HCT116 (cell line): ENCODE results near the gene TRPM6. TPM values are rescaled to one million over a fixed set of nuclear protein-coding genes. Genes with fewer than 3 reads are reported as not detected.
A peak's percentile ranks its signal among the peaks of the same experiment; 100 is the strongest.

ENCODE experiments used
- ATAC-seq: fragments of 200-7000 bp; cut with Tn5 transposase; 2 replicates; pipeline ENCODE4 v1.9.1; 2020; ENCODE audit warnings: mild to moderate bottlenecking, moderate library complexity
- BruUV-seq: library from RNA; stranded (reverse); fragments of 400-500 nt; replicated peaks from 2 replicates; lab custom pipeline; 2021; lab: Mats Ljungman, UMichigan
- CTCF ChIA-PET: fragments of 300-600 bp; sonication (Branson Sonifier 250); formaldehyde crosslinking; loops from one replicate; lab custom pipeline; 2021; ENCODE audit warnings: antibody characterized with exemption; lab: Charles Lee
- POLR2A ChIA-PET: fragments of 300-600, 350-600 bp; sonication (Branson Sonifier 250); formaldehyde crosslinking; loops from one replicate; lab custom pipeline; 2021; ENCODE audit warnings: antibody characterized with exemption; lab: Charles Lee
- RAD21 ChIA-PET, 2 experiments: fragments of 300-600 bp; sonication (Branson Sonifier 250); formaldehyde crosslinking; loops; one replicate each; lab custom pipeline; 2023; ENCODE audit warnings: low total read pairs in 2 of 2; ENCODE audit not compliant: uncharacterized antibody in 2 of 2, unreplicated experiment in 2 of 2, low non-redundant PET in 1 of 2; lab: Charles Lee
- DNase-seq: peaks from one replicate; pipeline ENCODE4 v3.0.0-alpha.2; 2010; ENCODE audit warnings: low read depth, low spot score
- H2AFZ ChIP-seq: fragments of 200-600 bp; shearing (Covaris generic), sonication (generic); 2 replicates; pipeline ENCODE4 v1.6.1; 2017; ENCODE audit warnings: low read depth, mixed run types, mixed read lengths, antibody characterized with exemption, low read length; ENCODE audit not compliant: poor library complexity, severe bottlenecking
- H3K27ac ChIP-seq: 2 replicates; pipeline ENCODE4 v1.5.1; 2012; ENCODE audit warnings: low read depth, low read length
- H3K27me3 ChIP-seq: fragments of 200-600 bp; sonication (generic); 2 replicates; pipeline ENCODE4 v1.6.1; 2016; ENCODE audit warnings: mixed run types, low read length, mixed read lengths; ENCODE audit not compliant: insufficient read depth
- H3K36me3 ChIP-seq, 2 experiments: fragments of 200-500 bp in 1 of 2; fragments of 200-600 bp in 1 of 2; sonication (Bioruptor generic) in 1 of 2; sonication (generic) in 1 of 2; 2 replicates each; pipeline versions ENCODE4 v1.5.1 to v1.6.1; 2014 to 2016; ENCODE audit warnings: low read length in 2 of 2, inconsistent platforms in 1 of 2, mixed read lengths in 1 of 2, mixed run types in 1 of 2; ENCODE audit not compliant: insufficient read depth in 2 of 2, control insufficient read depth in 1 of 2
- H3K4me1 ChIP-seq, 2 experiments: fragments of 200-600 bp in 1 of 2; sonication (generic) in 1 of 2; 2 replicates each; pipeline versions ENCODE4 v1.5.1 to v1.6.1; 2012 to 2017; ENCODE audit warnings: low read length in 2 of 2, inconsistent platforms in 1 of 2, mild to moderate bottlenecking in 1 of 2, mixed read lengths in 1 of 2, mixed run types in 1 of 2, moderate library complexity in 1 of 2; ENCODE audit not compliant: insufficient read depth in 2 of 2, control insufficient read depth in 1 of 2
- H3K4me2 ChIP-seq: fragments of 200-600 bp; sonication (generic); 2 replicates; pipeline ENCODE4 v1.6.1; 2017; ENCODE audit warnings: mixed run types, low read length, mixed read lengths
- H3K4me3 ChIP-seq, 2 experiments: fragments of 200-600 bp in 1 of 2; sonication (generic) in 1 of 2; replicated peaks in 1 of 2; 2 replicates each; pipeline ENCODE4 v1.5.1; 2011 to 2016; ENCODE audit warnings: low read length in 2 of 2, control low read depth in 1 of 2, low read depth in 1 of 2, mild to moderate bottlenecking in 1 of 2, mixed read lengths in 1 of 2, mixed run types in 1 of 2
- H3K79me2 ChIP-seq: fragments of 200-600 bp; sonication (generic); 2 replicates; pipeline ENCODE4 v1.6.1; 2017; ENCODE audit warnings: mild to moderate bottlenecking, mixed run types, low read length, moderate library complexity, mixed read lengths; ENCODE audit not compliant: insufficient read depth
- H3K9ac ChIP-seq: fragments of 200-600 bp; sonication (generic); 2 replicates; pipeline ENCODE4 v1.6.1; 2016; ENCODE audit warnings: low read length, mixed read lengths
- H3K9me2 ChIP-seq: fragments of 200-600 bp; sonication (generic), shearing (Covaris generic); 2 replicates; pipeline ENCODE4 v1.6.1; 2017; ENCODE audit warnings: mixed run types, mild to moderate bottlenecking, moderate library complexity; ENCODE audit not compliant: insufficient read depth
- H3K9me3 ChIP-seq, 2 experiments: fragments of 200-500 bp in 1 of 2; fragments of 200-600 bp in 1 of 2; sonication (Bioruptor generic) in 1 of 2; sonication (generic) in 1 of 2; 2 replicates each; pipeline ENCODE4 v1.6.1; 2014 to 2017; ENCODE audit warnings: low read length in 2 of 2, mixed read lengths in 2 of 2, inconsistent platforms in 1 of 2, low read depth in 1 of 2, mild to moderate bottlenecking in 1 of 2, mixed run types in 1 of 2, moderate library complexity in 1 of 2; ENCODE audit not compliant: control insufficient read depth in 1 of 2, insufficient read depth in 1 of 2
- H4K20me1 ChIP-seq: fragments of 200-600 bp; sonication (generic), shearing (Covaris generic); 2 replicates; pipeline ENCODE4 v1.6.1; 2017; ENCODE audit warnings: mixed run types, mild to moderate bottlenecking, moderate library complexity; ENCODE audit not compliant: insufficient read depth
- CBX3 ChIP-seq: IDR thresholded peaks from 2 replicates; pipeline ENCODE4 v1.6.1; 2012; ENCODE audit warnings: low read depth
- EGR1 ChIP-seq: IDR thresholded peaks from 2 replicates; pipeline ENCODE4 v1.6.1; 2012; ENCODE audit warnings: low read depth
- ELF1 ChIP-seq: IDR thresholded peaks from 2 replicates; pipeline ENCODE4 v1.6.1; 2012; ENCODE audit warnings: low read depth, borderline replicate concordance
- EZH2 ChIP-seq: fragments of 200-600 bp; sonication (generic); IDR thresholded peaks from 2 replicates; pipeline ENCODE4 v1.6.1; 2017; ENCODE audit warnings: antibody characterized with exemption, mixed run types
- EZH2phosphoT487 ChIP-seq: fragments of 200-600 bp; IDR thresholded peaks from 2 replicates; pipeline ENCODE4 v1.6.1; 2018; ENCODE audit warnings: antibody characterized with exemption, borderline replicate concordance
- JUND ChIP-seq: IDR thresholded peaks from 2 replicates; pipeline ENCODE4 v1.6.1; 2012
- POLR2A ChIP-seq: IDR thresholded peaks from 2 replicates; pipeline ENCODE4 v1.7.0; 2011; ENCODE audit warnings: borderline replicate concordance; ENCODE audit not compliant: insufficient read depth, insufficient read length; ENCODE audit errors: extremely low read depth
- POLR2AphosphoS5 ChIP-seq: IDR thresholded peaks from 2 replicates; pipeline ENCODE4 v1.6.1; 2011; ENCODE audit warnings: mild to moderate bottlenecking, low read depth, low read length, moderate library complexity
- RAD21 ChIP-seq: IDR thresholded peaks from 2 replicates; pipeline ENCODE4 v1.6.1; 2012; ENCODE audit warnings: low read depth, mild to moderate bottlenecking
- SIN3A ChIP-seq: IDR thresholded peaks from 2 replicates; pipeline ENCODE4 v1.6.1; 2012; ENCODE audit warnings: low read depth
- SRF ChIP-seq: IDR thresholded peaks from 2 replicates; pipeline ENCODE4 v1.6.1; 2012; ENCODE audit warnings: low read depth
- YY1 ChIP-seq: IDR thresholded peaks from 2 replicates; pipeline ENCODE4 v1.6.1; 2011; ENCODE audit warnings: low read length, low read depth, moderate library complexity, mild to moderate bottlenecking; ENCODE audit not compliant: insufficient replicate concordance; ENCODE audit errors: extremely low read depth
- ZFX ChIP-seq: fragments of 450-650 bp; IDR thresholded peaks from 2 replicates; pipeline ENCODE4 v1.6.1; 2017
- ZNF274 ChIP-seq: fragments of 200-500 bp; sonication (Bioruptor generic); IDR thresholded peaks from 2 replicates; pipeline ENCODE4 v1.6.1; 2014; ENCODE audit warnings: mild to moderate bottlenecking, low read depth, low read length, inconsistent platforms
- intact Hi-C: fragments of 100-400 bp; cut with micrococcal nuclease; formaldehyde crosslinking; loops from 2 replicates; pipeline ENCODE4 v1.10.0; 2022
- total RNA-seq: library from RNA; stranded (reverse); gene quantifications from one replicate; pipeline ENCODE4 v1.2.1, GENCODE V29; 2021; ENCODE audit not compliant: unreplicated experiment
- TF ChIP-seq, protein P1 (sequence below): IDR thresholded peaks from 2 replicates; pipeline ENCODE4 v1.6.1; 2012
- TF ChIP-seq, protein P2 (sequence below), 3 experiments: fragments of 200-600 bp in 1 of 3; sonication (generic) in 1 of 3; IDR thresholded peaks in 2 of 3; conservative IDR thresholded peaks in 1 of 3; 2 replicates each; pipeline ENCODE4 v1.5.1; 2012 to 2017; ENCODE audit warnings: low read depth in 2 of 3, low read length in 2 of 3, antibody characterized with exemption in 1 of 3, borderline replicate concordance in 1 of 3, control low read depth in 1 of 3, mild to moderate bottlenecking in 1 of 3, mixed read lengths in 1 of 3, mixed run types in 1 of 3, moderate library complexity in 1 of 3; ENCODE audit not compliant: insufficient read depth in 1 of 3
- TF ChIP-seq, protein P3 (sequence below): IDR thresholded peaks from 2 replicates; pipeline ENCODE4 v1.6.1; 2011; ENCODE audit warnings: mild to moderate bottlenecking, low read length, moderate library complexity; ENCODE audit not compliant: insufficient replicate concordance; ENCODE audit errors: extremely low read depth

TRPM6 gene
- total RNA-seq, 1 experiment from 2014 or later, result 0.44 TPM

DNA sequence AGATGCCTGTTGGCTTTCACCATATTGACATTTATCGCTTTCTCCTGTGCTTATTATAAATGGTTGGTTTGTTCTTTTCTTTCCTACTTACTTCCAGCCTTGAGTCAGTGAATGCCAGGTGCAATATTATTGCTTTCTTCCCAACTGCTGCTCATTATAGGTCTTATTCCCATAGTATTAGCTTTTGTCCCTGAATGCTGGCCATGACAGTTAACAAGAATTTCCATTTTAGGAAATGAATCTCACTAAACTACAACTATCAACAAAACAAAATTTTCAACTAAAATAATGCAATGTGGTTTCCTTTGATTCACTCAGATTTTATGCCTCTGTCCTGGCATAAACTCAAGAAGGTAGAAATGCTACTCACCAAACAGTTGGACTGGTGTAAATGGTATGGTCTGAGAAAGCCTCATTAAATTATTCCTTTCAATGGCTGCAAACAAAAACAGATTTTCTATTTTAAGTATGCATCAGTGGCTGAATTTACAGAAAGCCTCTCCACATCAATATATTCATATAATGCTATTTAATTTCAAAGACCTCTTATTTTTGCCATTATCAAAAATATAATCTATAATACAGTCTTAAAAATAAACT, 145.4 kb downstream of the TRPM6 start:
- POLR2A ChIA-PET, result no interaction called here
- TF ChIP-seq SIN3A (no peak), EGR1 (no peak), CBX3 (no peak), ZFX (no peak), RAD21 (no peak), ELF1 (no peak), SRF (no peak), YY1 (no peak), POLR2AphosphoS5 (no peak), JUND (no peak), ZNF274 (no peak), EZH2 (no peak), POLR2A (no peak), EZH2phosphoT487 (no peak)
- TF ChIP-seq, protein P1, sequence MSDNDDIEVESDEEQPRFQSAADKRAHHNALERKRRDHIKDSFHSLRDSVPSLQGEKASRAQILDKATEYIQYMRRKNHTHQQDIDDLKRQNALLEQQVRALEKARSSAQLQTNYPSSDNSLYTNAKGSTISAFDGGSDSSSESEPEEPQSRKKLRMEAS, result no peak
- TF ChIP-seq, protein P2, sequence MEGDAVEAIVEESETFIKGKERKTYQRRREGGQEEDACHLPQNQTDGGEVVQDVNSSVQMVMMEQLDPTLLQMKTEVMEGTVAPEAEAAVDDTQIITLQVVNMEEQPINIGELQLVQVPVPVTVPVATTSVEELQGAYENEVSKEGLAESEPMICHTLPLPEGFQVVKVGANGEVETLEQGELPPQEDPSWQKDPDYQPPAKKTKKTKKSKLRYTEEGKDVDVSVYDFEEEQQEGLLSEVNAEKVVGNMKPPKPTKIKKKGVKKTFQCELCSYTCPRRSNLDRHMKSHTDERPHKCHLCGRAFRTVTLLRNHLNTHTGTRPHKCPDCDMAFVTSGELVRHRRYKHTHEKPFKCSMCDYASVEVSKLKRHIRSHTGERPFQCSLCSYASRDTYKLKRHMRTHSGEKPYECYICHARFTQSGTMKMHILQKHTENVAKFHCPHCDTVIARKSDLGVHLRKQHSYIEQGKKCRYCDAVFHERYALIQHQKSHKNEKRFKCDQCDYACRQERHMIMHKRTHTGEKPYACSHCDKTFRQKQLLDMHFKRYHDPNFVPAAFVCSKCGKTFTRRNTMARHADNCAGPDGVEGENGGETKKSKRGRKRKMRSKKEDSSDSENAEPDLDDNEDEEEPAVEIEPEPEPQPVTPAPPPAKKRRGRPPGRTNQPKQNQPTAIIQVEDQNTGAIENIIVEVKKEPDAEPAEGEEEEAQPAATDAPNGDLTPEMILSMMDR (IDR thresholded peaks at IDR 0.05 in 2 of 3, conservative IDR thresholded peaks at IDR 0.05 in 1 of 3; ENCODE audit: borderline replicate concordance in 1 of 3, insufficient read depth in 1 of 3, low read depth in 2 of 3, low read length in 2 of 3), result no peak
- TF ChIP-seq, protein P3, sequence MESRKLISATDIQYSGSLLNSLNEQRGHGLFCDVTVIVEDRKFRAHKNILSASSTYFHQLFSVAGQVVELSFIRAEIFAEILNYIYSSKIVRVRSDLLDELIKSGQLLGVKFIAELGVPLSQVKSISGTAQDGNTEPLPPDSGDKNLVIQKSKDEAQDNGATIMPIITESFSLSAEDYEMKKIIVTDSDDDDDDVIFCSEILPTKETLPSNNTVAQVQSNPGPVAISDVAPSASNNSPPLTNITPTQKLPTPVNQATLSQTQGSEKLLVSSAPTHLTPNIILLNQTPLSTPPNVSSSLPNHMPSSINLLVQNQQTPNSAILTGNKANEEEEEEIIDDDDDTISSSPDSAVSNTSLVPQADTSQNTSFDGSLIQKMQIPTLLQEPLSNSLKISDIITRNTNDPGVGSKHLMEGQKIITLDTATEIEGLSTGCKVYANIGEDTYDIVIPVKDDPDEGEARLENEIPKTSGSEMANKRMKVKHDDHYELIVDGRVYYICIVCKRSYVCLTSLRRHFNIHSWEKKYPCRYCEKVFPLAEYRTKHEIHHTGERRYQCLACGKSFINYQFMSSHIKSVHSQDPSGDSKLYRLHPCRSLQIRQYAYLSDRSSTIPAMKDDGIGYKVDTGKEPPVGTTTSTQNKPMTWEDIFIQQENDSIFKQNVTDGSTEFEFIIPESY, result no peak
- TF ChIP-seq, all 23 proteins: peak for 0
- DNase-seq (no peak), ATAC-seq (no peak)
- Histone ChIP-seq H3K4me1 (no peaks in the 10 kb centered on the region), H3K4me2 (peak overlapping the region; percentile 16; the same call in 1 of the 2 replicates), H3K79me2 (no peaks in the 10 kb centered on the region), H3K4me3 (no peak overlapping the region), H3K27ac (no peak overlapping the region), H3K9me3 (no peaks in the 10 kb centered on the region), H3K27me3 (0 out of 2 replicates have a peak, but pooled peaks cover 6% of the 10 kb centered on the region), H3K36me3 (no peaks in the 10 kb centered on the region), H4K20me1 (no peaks in the 10 kb centered on the region), H2AFZ (no peak overlapping the region), H3K9me2 (no peaks in the 10 kb centered on the region), H3K9ac (no peak overlapping the region)
- ChIA-PET RAD21 (no interaction called here), CTCF (interaction anchor here (1.0 kb wide), 1 partner anchor 59 kb away, joined by 3 read pairs; no protein-coding TSS in a partner anchor)
- intact Hi-C loops, result loop anchor here (2.0 to 5.0 kb wide), 2 partner anchors 165 to 1541 kb away; no protein-coding TSS in a partner anchor
- no TSS peak for BruUV-seq
